Activated naive CD8-positive, alpha-beta T cell treated with anti-CD3 and anti-CD28 coated beads, Interleukin-2, amount 10 ng/mL, durations not matched to agents 7 days and 5 days (primary cell): ENCODE results near the gene FAM89A. TPM values are rescaled to one million over a fixed set of nuclear protein-coding genes. Genes with fewer than 3 reads are reported as not detected.
"Not testable (repeated sequence)": the region's sequence is repeated elsewhere in the genome, so short reads cannot be mapped to it uniquely, and the experiment has no call there.

ENCODE experiments used
- ATAC-seq: fragments of 150-1000 bp; cut with Tn5 transposase; one replicate; pipeline ENCODE4 v1.10.0; 2021; ENCODE audit warnings: low read depth, moderate library complexity
- POLR2A ChIA-PET: fragments of 350-600 bp; sonication (Branson Sonifier 250); formaldehyde crosslinking; loops from one replicate; lab custom pipeline; 2021; ENCODE audit warnings: antibody characterized with exemption; lab: Charles Lee
- DNase-seq: peaks from one replicate; pipeline ENCODE4 v3.0.0; 2021
- H3K27ac Mint-ChIP-seq: one replicate; pipeline ENCODE4 v1.8.0; 2022; ENCODE audit warnings: mild to moderate bottlenecking, mixed read lengths
- H3K27me3 Mint-ChIP-seq: one replicate; pipeline ENCODE4 v1.8.0; 2022; ENCODE audit warnings: mild to moderate bottlenecking, moderate library complexity, mixed read lengths
- H3K36me3 Mint-ChIP-seq: one replicate; pipeline ENCODE4 v1.8.0; 2021; ENCODE audit warnings: mild to moderate bottlenecking, mixed read lengths
- H3K4me1 Mint-ChIP-seq: one replicate; pipeline ENCODE4 v1.8.0; 2021; ENCODE audit warnings: mixed read lengths
- H3K4me3 Mint-ChIP-seq: one replicate; pipeline ENCODE4 v1.8.0; 2022; ENCODE audit warnings: mild to moderate bottlenecking, moderate library complexity, mixed read lengths
- H3K9me3 Mint-ChIP-seq: one replicate; pipeline ENCODE4 v1.8.0; 2021; ENCODE audit warnings: mixed read lengths
- total RNA-seq, 2 experiments: library from RNA; stranded (reverse); gene quantifications; one replicate each; pipeline ENCODE4 v1.2.3, GENCODE V29; 2021

The FAM89A gene
- total RNA-seq, 2 experiments from 2014 or later, result 6.7 to 7.6 TPM

GRCh38 chr1:231068762-231069161 lies 28.7 kb upstream of the FAM89A start:
- POLR2A ChIA-PET, result interaction anchor here (0.6 kb wide), 1 partner anchor 95 kb away, joined by 4 read pairs; no protein-coding TSS in a partner anchor
- Mint-ChIP-seq H3K9me3 (no peaks in the 10 kb centered on the region), H3K27ac (no peak overlapping the region), H3K4me1 (no peaks in the 10 kb centered on the region), H3K27me3 (peaks cover 5% of the 10 kb centered on the region), H3K36me3 (no peaks in the 10 kb centered on the region), H3K4me3 (no peak overlapping the region)
- DNase-seq (no peak), ATAC-seq (no peak)

- Mint-ChIP-seq H3K27ac (no peak overlapping the region), H3K4me1 (no peaks in the 10 kb centered on the region), H3K4me3 (no peak overlapping the region), H3K9me3 (no peaks in the 10 kb centered on the region), H3K27me3 (peaks cover 9% of the 10 kb centered on the region), H3K36me3 (no peaks in the 10 kb centered on the region)
- no peak for ATAC-seq
- DNase-seq, result no peak
- POLR2A ChIA-PET, result no interaction called here
These were observed 25.6 kb upstream of the FAM89A start for GRCh38 chr1:231065510-231066241.

GRCh38 chr1:231064418-231064817 lies 24.4 kb upstream of the FAM89A start:
- H3K4me1 Mint-ChIP-seq, result no peaks in the 10 kb centered on the region
- H3K36me3 Mint-ChIP-seq, result no peaks in the 10 kb centered on the region
- POLR2A ChIA-PET, result no interaction called here
- no peak for DNase-seq
- peaks cover 7% of the 10 kb centered on the region for H3K27me3 Mint-ChIP-seq
- H3K27ac Mint-ChIP-seq, result no peak overlapping the region
- H3K4me3 Mint-ChIP-seq, result no peak overlapping the region
- no peak for ATAC-seq
- H3K9me3 Mint-ChIP-seq, result no peaks in the 10 kb centered on the region

- Mint-ChIP-seq H3K9me3 (no peaks in the 10 kb centered on the region), H3K4me1 (no peaks in the 10 kb centered on the region), H3K4me3 (no peak overlapping the region), H3K27ac (no peak overlapping the region), H3K36me3 (no peaks in the 10 kb centered on the region), H3K27me3 (peaks cover 7% of the 10 kb centered on the region)
- POLR2A ChIA-PET, result no interaction called here
- no peak for ATAC-seq
- DNase-seq, result no peak
These were observed 23.3 kb upstream of the FAM89A start for GRCh38 chr1:231063331-231063730.

- H3K4me1 Mint-ChIP-seq, result no peaks in the 10 kb centered on the region
- H3K27me3 Mint-ChIP-seq, result peaks cover 7% of the 10 kb centered on the region
- H3K36me3 Mint-ChIP-seq, result no peaks in the 10 kb centered on the region
- DNase-seq (no peak), ATAC-seq (no peak)
- POLR2A ChIA-PET, result no interaction called here
- H3K9me3 Mint-ChIP-seq, result no peaks in the 10 kb centered on the region
- H3K27ac Mint-ChIP-seq, result no peak overlapping the region
- no peak overlapping the region for H3K4me3 Mint-ChIP-seq
These were observed 22.6 kb upstream of the FAM89A start for GRCh38 chr1:231062500-231063270.

- Mint-ChIP-seq H3K36me3 (no peaks in the 10 kb centered on the region), H3K27me3 (peaks cover 7% of the 10 kb centered on the region), H3K4me3 (no peak overlapping the region), H3K4me1 (no peaks in the 10 kb centered on the region), H3K27ac (no peak overlapping the region), H3K9me3 (no peaks in the 10 kb centered on the region)
- ATAC-seq (no peak), DNase-seq (no peak)
- POLR2A ChIA-PET, result no interaction called here
These were observed 19.6 kb upstream of the FAM89A start for GRCh38 chr1:231059566-231060193.

GRCh38 chr1:231058416-231059109 lies 18.5 kb upstream of the FAM89A start:
- Mint-ChIP-seq H3K36me3 (no peaks in the 10 kb centered on the region), H3K9me3 (no peaks in the 10 kb centered on the region), H3K4me1 (peaks cover 6% of the 10 kb centered on the region), H3K4me3 (no peak overlapping the region), H3K27me3 (peaks cover 7% of the 10 kb centered on the region), H3K27ac (no peak overlapping the region)
- POLR2A ChIA-PET, result no interaction called here
- DNase-seq (no peak), ATAC-seq (no peak)

GRCh38 chr1:231057410-231057809 lies 17.4 kb upstream of the FAM89A start:
- Mint-ChIP-seq H3K9me3 (no peaks in the 10 kb centered on the region), H3K4me3 (no peak overlapping the region), H3K4me1 (peaks cover 15% of the 10 kb centered on the region), H3K36me3 (no peaks in the 10 kb centered on the region), H3K27me3 (peaks cover 7% of the 10 kb centered on the region), H3K27ac (no peak overlapping the region)
- POLR2A ChIA-PET, result no interaction called here
- ATAC-seq (no peak), DNase-seq (no peak)

GRCh38 chr1:231055271-231055670 lies 15.2 kb upstream of the FAM89A start:
- Mint-ChIP-seq H3K27ac (no peak overlapping the region), H3K36me3 (no peaks in the 10 kb centered on the region), H3K4me3 (no peak overlapping the region), H3K27me3 (no peaks in the 10 kb centered on the region), H3K9me3 (no peaks in the 10 kb centered on the region), H3K4me1 (peaks cover 15% of the 10 kb centered on the region)
- POLR2A ChIA-PET, result no interaction called here
- DNase-seq, result no peak
- ATAC-seq, result no peak

GRCh38 chr1:231053493-231054162 lies 13.6 kb upstream of the FAM89A start:
- H3K4me3 Mint-ChIP-seq, result peak overlapping the region; percentile 76
- peak; percentile 69 for ATAC-seq
- DNase-seq, result no peak
- H3K27me3 Mint-ChIP-seq, result no peaks in the 10 kb centered on the region
- POLR2A ChIA-PET, result interaction anchor here (0.7 to 2.2 kb wide), 2 partner anchors 13 to 282 kb away, joined by 4 to 14 read pairs; partner anchors contain the start of gene FAM89A
- peaks cover 15% of the 10 kb centered on the region for H3K4me1 Mint-ChIP-seq
- peak overlapping the region; percentile 84 for H3K27ac Mint-ChIP-seq
- no peaks in the 10 kb centered on the region for H3K36me3 Mint-ChIP-seq
- no peaks in the 10 kb centered on the region for H3K9me3 Mint-ChIP-seq

GRCh38 chr1:231052777-231053176 lies 12.7 kb upstream of the FAM89A start:
- Mint-ChIP-seq H3K36me3 (no peaks in the 10 kb centered on the region), H3K4me1 (peaks cover 15% of the 10 kb centered on the region), H3K27me3 (peaks cover 3% of the 10 kb centered on the region), H3K9me3 (no peaks in the 10 kb centered on the region), H3K4me3 (no peak overlapping the region), H3K27ac (peak overlapping the region; percentile 84)
- no peak for DNase-seq
- POLR2A ChIA-PET, result interaction anchor here (2.2 kb wide), 1 partner anchor 12 kb away, joined by 14 read pairs; the partner anchor contains the start of gene FAM89A
- no peak for ATAC-seq

GRCh38 chr1:231050932-231051331 lies 10.9 kb upstream of the FAM89A start:
- ATAC-seq, H3K36me3 Mint-ChIP-seq, H3K9me3 Mint-ChIP-seq, H3K4me3 Mint-ChIP-seq, DNase-seq, H3K27ac Mint-ChIP-seq, POLR2A ChIA-PET: not testable (repeated sequence)
- H3K27me3 Mint-ChIP-seq, result peaks cover 13% of the 10 kb centered on the region
- H3K4me1 Mint-ChIP-seq, result peaks cover 15% of the 10 kb centered on the region
